Esophagus squamous epithelium (tissue), 5 donors: ENCODE results near the gene CALHM5. TPM values are rescaled to one million over a fixed set of nuclear protein-coding genes. Genes with fewer than 3 reads are reported as not detected.

Experiments used
- DNase-seq: peaks from one replicate; lab custom pipeline; 2025; lab: John Stamatoyannopoulos, UW
- H3K27ac ChIP-seq, 4 donors: fragments of 200-600 bp; sonication (generic); one replicate each; pipeline ENCODE4 v1.5.1; 2016 to 2019; ENCODE audit warnings: mild to moderate bottlenecking in 1 of 4
- H3K27me3 ChIP-seq, 4 donors: fragments of 200-600 bp; sonication (generic); 1 replicate in 3 of 4; 2 replicates in 1 of 4; pipeline versions ENCODE4 v1.5.1 to v1.6.0; 2017 to 2021; ENCODE audit warnings: antibody characterized with exemption in 1 of 4
- H3K36me3 ChIP-seq, 3 donors: fragments of 200-600 bp; sonication (generic); one replicate each; pipeline ENCODE4 v1.5.1; 2016 to 2019
- H3K4me1 ChIP-seq, 3 donors: fragments of 200-600 bp; sonication (generic); one replicate each; pipeline ENCODE4 v1.5.1; 2017 to 2019
- H3K4me3 ChIP-seq, 4 donors: fragments of 200-600 bp; sonication (generic); 1 replicate in 3 of 4; 2 replicates in 1 of 4; pipeline ENCODE4 v1.5.1; 2016 to 2019; ENCODE audit warnings: mild to moderate bottlenecking in 2 of 4, moderate library complexity in 1 of 4
- H3K9me3 ChIP-seq, 3 donors: fragments of 200-600 bp; sonication (generic); one replicate each; pipeline ENCODE4 v1.5.1; 2016 to 2019
- POLR2A ChIP-seq, 4 donors: fragments of 450-650 bp; IDR thresholded peaks; one replicate each; pipeline ENCODE4 v1.6.1; 2017; ENCODE audit warnings: antibody characterized with exemption in 4 of 4, mild to moderate bottlenecking in 4 of 4, moderate library complexity in 3 of 4
- WGBS, 2 donors: methylation state at CpG; one replicate each; pipeline ENCODE4 v1.1.5; 2018; 5-methylcytosine and 5-hydroxymethylcytosine counted together
- intact Hi-C: fragments of 100-400 bp; cut with DNase I; formaldehyde crosslinking; loops from one replicate; pipeline ENCODE4 v1.15.0; 2022
- total RNA-seq, 4 donors: library from RNA; depleted of rRNA; stranded (reverse); fragments of >200 nt; gene quantifications; one replicate each; pipeline ENCODE4 v1.1.0, GENCODE V29; 2016
- TF ChIP-seq, protein P1 (sequence below), 6 experiments: fragments of 450-650 bp in 4 of 6; fragments of 200-600 bp in 2 of 6; sonication (generic) in 2 of 6; IDR thresholded peaks; one replicate each; pipeline ENCODE4 v1.5.1; 2016 to 2019; ENCODE audit warnings: antibody characterized with exemption in 6 of 6, mild to moderate bottlenecking in 4 of 6, moderate library complexity in 4 of 6
- donor health status: DM: yes; HTN: yes; CAD: no.

The CALHM5 gene
- total RNA-seq, 4 donors from 2014 or later = 0.04 to 1.7 (median 0.56) TPM

DNA sequence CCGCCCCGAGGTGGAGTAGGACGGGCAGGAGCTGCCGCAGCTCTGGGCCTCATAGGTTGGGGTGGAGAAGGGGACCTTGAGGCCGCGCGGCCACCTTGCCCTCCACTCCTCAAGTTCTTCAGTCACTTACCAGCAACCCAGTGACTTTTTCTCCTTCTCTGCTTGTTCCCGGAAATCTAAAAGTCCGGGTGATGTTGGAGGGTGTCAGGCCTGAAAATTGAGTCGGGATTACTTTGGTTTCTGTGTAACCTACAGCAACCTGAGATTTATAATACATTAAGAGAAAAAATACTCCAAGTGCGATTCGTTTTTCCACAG lies 60.2 kb downstream of the CALHM5 start:
- peaks cover 17 to 47% (median 19%) of the 10 kb centered on the region in 3 donors for H3K4me1 ChIP-seq
- H3K4me3 ChIP-seq = peak overlapping the region; percentile 76 to 96 (median 84)
- TF ChIP-seq, protein P1, sequence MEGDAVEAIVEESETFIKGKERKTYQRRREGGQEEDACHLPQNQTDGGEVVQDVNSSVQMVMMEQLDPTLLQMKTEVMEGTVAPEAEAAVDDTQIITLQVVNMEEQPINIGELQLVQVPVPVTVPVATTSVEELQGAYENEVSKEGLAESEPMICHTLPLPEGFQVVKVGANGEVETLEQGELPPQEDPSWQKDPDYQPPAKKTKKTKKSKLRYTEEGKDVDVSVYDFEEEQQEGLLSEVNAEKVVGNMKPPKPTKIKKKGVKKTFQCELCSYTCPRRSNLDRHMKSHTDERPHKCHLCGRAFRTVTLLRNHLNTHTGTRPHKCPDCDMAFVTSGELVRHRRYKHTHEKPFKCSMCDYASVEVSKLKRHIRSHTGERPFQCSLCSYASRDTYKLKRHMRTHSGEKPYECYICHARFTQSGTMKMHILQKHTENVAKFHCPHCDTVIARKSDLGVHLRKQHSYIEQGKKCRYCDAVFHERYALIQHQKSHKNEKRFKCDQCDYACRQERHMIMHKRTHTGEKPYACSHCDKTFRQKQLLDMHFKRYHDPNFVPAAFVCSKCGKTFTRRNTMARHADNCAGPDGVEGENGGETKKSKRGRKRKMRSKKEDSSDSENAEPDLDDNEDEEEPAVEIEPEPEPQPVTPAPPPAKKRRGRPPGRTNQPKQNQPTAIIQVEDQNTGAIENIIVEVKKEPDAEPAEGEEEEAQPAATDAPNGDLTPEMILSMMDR (IDR thresholded peaks at IDR 0.05) = no peak
- no peaks in the 10 kb centered on the region for H3K9me3 ChIP-seq
- peak overlapping the region; percentile 87 to 96 (median 94) for H3K27ac ChIP-seq
- intact Hi-C loops = no loop called here
- H3K36me3 ChIP-seq = peaks cover 0 to 24% (median 0%) of the 10 kb centered on the region in 3 donors
- H3K27me3 ChIP-seq = no peaks in the 10 kb centered on the region
- WGBS, 2 donors = 0% methylated on average over 4 to 11 of the region's 12 CpGs
- DNase-seq = no peak

DNA sequence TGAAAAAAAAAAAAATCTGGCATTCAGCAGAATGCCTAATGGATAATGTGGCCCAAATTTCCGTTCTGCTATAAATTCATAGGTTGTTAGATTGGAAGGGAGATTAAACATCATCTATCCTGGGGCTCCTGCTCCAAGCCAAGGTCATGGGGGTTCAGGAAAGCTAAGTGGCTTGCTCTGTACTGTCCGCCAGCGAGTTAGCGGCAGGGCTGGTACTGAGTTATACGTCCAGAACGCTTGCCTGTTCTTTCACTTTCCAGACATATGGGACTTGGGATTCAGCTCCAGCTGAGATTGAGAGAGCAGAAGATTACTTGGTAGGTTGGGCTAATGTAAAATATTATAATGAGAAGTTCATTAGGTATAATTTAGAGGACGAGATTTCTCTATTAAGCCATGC lies 60.7 kb downstream of the CALHM5 start:
- H3K4me3 ChIP-seq = peak overlapping the region; percentile 76 to 96 (median 84)
- peaks cover 0 to 29% (median 0%) of the 10 kb centered on the region in 3 donors for H3K36me3 ChIP-seq
- H3K9me3 ChIP-seq = no peaks in the 10 kb centered on the region
- intact Hi-C loops = no loop called here
- 1 to 3% methylated on average over 5 to 7 of the region's 7 CpGs for WGBS, 2 donors
- DNase-seq = no peak
- H3K27ac ChIP-seq = peak overlapping the region in 3 of 4 donors; percentile 87 to 96 (median 95)
- TF ChIP-seq, protein P1 (IDR thresholded peaks at IDR 0.05) = no peak
- TF ChIP-seq POLR2A (IDR thresholded peaks at IDR 0.05) = no peak
- H3K4me1 ChIP-seq = peaks cover 17 to 47% (median 19%) of the 10 kb centered on the region in 3 donors
- no peaks in the 10 kb centered on the region for H3K27me3 ChIP-seq

Other genes with a start within 250 kb of the CALHM5 start
- 10 to 100 TPM; 55.5 to 78.3 (median 58.1) TPM for gene TSPYL1, start 231.7 kb upstream of the CALHM5 start, total RNA-seq
- gene DSE, start 140.7 kb upstream of the CALHM5 start, total RNA-seq = 10 to 100 TPM; 11.6 to 36.4 (median 33.3) TPM
- gene CALHM6, start 50.3 kb upstream of the CALHM5 start, total RNA-seq = 1 to 10 TPM; 1.4 to 7.8 (median 3.6) TPM
- not detected for gene TRAPPC3L, start 34.0 kb downstream of the CALHM5 start, total RNA-seq
- not detected for gene CALHM4, start 42.1 kb downstream of the CALHM5 start, total RNA-seq
- 10 to 100 TPM; 13.4 to 44.3 (median 29.9) TPM for gene RWDD1, start 59.9 kb downstream of the CALHM5 start, total RNA-seq
- under 1 TPM in 2 of 4 donors, not detected in 2; 0.09 to 0.19 TPM for gene RSPH4A, start 104.8 kb downstream of the CALHM5 start, total RNA-seq
- gene ZUP1, start 157.1 kb downstream of the CALHM5 start, total RNA-seq = 10 to 100 TPM in 1 of 4 donors, 1 to 10 TPM in 3; 8.3 to 10.2 (median 9.8) TPM
- 1 to 10 TPM; 1.1 to 8.2 (median 3.2) TPM for gene KPNA5, start 169.6 kb downstream of the CALHM5 start, total RNA-seq